Endodermal cell (in vitro differentiated cells): Measurements from ENCODE around the gene KATNIP. TPM values are rescaled to one million over a fixed set of nuclear protein-coding genes. Genes with fewer than 3 reads are reported as not detected.
A peak's percentile ranks its signal among the peaks of the same experiment; 100 is the strongest.

Experiments used
- DNase-seq: peaks from one replicate; pipeline ENCODE4 v3.0.0-alpha.2; 2017
- H3K27ac ChIP-seq: 2 replicates; pipeline ENCODE4 v1.5.1; 2013; ENCODE audit warnings: mild to moderate bottlenecking, low read depth, low read length, moderate library complexity
- H3K27me3 ChIP-seq: 2 replicates; pipeline ENCODE4 v1.6.1; 2013; ENCODE audit warnings: mild to moderate bottlenecking, low read length, moderate library complexity; ENCODE audit not compliant: insufficient read depth, control insufficient read depth, poor library complexity, severe bottlenecking
- H3K36me3 ChIP-seq: 2 replicates; pipeline ENCODE4 v1.7.0; 2013; ENCODE audit warnings: mild to moderate bottlenecking, low read length, moderate library complexity; ENCODE audit not compliant: control insufficient read depth, insufficient read depth
- H3K4me1 ChIP-seq: one replicate; pipeline ENCODE4 v1.7.0; 2013; ENCODE audit warnings: low read length; ENCODE audit not compliant: control insufficient read depth, insufficient read depth
- H3K4me3 ChIP-seq: 2 replicates; pipeline ENCODE4 v1.5.1; 2013; ENCODE audit warnings: mild to moderate bottlenecking, low read length, moderate library complexity
- H3K9ac ChIP-seq: 2 replicates; pipeline ENCODE4 v1.6.1; 2013; ENCODE audit warnings: mild to moderate bottlenecking, low read length, moderate library complexity; ENCODE audit not compliant: poor library complexity, severe bottlenecking; ENCODE audit errors: extremely low read depth
- H3K9me3 ChIP-seq: 2 replicates; pipeline ENCODE4 v1.6.1; 2013; ENCODE audit warnings: mild to moderate bottlenecking, low read length, moderate library complexity; ENCODE audit not compliant: control insufficient read depth
- H3K27ac Mint-ChIP-seq: 2 replicates; pipeline ENCODE4 v1.8.0; 2020; ENCODE audit warnings: mixed read lengths
- H3K27me3 Mint-ChIP-seq: 2 replicates; pipeline ENCODE4 v1.8.0; 2021; ENCODE audit warnings: mild to moderate bottlenecking, mixed read lengths; ENCODE audit not compliant: insufficient read depth
- H3K36me3 Mint-ChIP-seq: 2 replicates; pipeline ENCODE4 v1.8.0; 2020; ENCODE audit warnings: low read depth, mixed read lengths
- H3K4me1 Mint-ChIP-seq: 2 replicates; pipeline ENCODE4 v1.8.0; 2020; ENCODE audit warnings: mixed read lengths
- H3K4me3 Mint-ChIP-seq: 2 replicates; pipeline ENCODE4 v1.8.0; 2020; ENCODE audit warnings: mild to moderate bottlenecking, moderate library complexity, mixed read lengths
- H3K9me3 Mint-ChIP-seq: 2 replicates; pipeline ENCODE4 v1.8.0; 2020; ENCODE audit warnings: mild to moderate bottlenecking, mixed read lengths
- WGBS, 2 experiments: methylation state at CpG; one replicate each; pipeline versions ENCODE4 v1.1.5 to v1.1.7; 2013; ENCODE audit warnings: missing lambda C conversion rate in 2 of 2, mixed read lengths in 1 of 2; ENCODE audit not compliant: insufficient coverage in 1 of 2, insufficient read length in 1 of 2; 5-methylcytosine and 5-hydroxymethylcytosine counted together
- total RNA-seq, 2 donors: library from RNA; stranded (reverse); fragmentation: NEBNext Ultra II Directional in 1 of 2; extraction: Animal tissue kit (Norgen Biotek cat#: 25700) in 1 of 2; gene quantifications; 2 replicates in 1 of 2; 3 replicates in 1 of 2; pipeline ENCODE4 v1.2.1, GENCODE V29; 2021
- TF ChIP-seq, protein P1 (sequence below): fragments of 200-600 bp; sonication (generic); conservative IDR thresholded peaks from 2 replicates; pipeline ENCODE4 v1.5.0; 2021; ENCODE audit warnings: antibody characterized with exemption, mild to moderate bottlenecking

The KATNIP gene
- total RNA-seq, 2 donors from 2014 or later: 33.6 to 39.1 TPM

DNA sequence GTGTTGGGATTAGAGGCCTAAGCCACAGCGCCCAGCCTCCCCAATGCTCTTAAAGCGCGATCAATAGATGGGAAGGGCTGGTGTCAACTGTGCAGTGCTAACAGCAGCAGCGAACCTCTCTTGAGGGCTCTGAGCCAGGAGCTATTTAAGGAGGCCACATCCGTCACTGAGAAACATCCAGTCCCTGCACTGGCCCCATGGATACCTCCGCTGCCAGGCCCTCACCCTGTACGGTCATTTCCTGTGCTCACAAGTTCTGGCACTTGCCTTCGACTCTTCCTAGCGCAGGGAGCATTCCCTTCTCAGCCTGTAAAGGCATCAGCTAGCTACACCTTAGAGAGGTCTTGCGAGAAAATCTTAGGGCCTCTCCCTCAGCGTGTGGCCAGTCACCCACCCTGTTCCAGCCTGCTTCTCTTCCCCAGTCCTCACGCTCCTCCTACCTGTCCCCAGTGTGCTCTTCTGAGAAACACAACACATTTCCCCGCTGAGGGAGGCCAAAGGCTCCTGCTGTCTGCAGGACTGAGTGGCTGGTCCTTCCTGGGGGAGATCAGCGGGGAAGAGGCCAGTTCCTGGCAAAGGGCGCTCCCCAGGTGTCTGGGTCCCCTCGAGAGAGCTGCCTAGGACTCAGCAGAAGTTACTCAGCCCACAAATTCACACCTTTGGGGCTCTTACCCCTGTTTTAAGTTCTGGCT is 28.8 kb upstream of the KATNIP start:
- Mint-ChIP-seq H3K27ac (peak overlapping the region; percentile 14), H3K9me3 (no peaks in the 10 kb centered on the region), H3K4me3 (no peak overlapping the region), H3K27me3 (no peaks in the 10 kb centered on the region), H3K36me3 (peaks cover 62% of the 10 kb centered on the region), H3K4me1 (peaks cover 27% of the 10 kb centered on the region)
- DNase-seq: peak; percentile 53
- TF ChIP-seq, protein P1, sequence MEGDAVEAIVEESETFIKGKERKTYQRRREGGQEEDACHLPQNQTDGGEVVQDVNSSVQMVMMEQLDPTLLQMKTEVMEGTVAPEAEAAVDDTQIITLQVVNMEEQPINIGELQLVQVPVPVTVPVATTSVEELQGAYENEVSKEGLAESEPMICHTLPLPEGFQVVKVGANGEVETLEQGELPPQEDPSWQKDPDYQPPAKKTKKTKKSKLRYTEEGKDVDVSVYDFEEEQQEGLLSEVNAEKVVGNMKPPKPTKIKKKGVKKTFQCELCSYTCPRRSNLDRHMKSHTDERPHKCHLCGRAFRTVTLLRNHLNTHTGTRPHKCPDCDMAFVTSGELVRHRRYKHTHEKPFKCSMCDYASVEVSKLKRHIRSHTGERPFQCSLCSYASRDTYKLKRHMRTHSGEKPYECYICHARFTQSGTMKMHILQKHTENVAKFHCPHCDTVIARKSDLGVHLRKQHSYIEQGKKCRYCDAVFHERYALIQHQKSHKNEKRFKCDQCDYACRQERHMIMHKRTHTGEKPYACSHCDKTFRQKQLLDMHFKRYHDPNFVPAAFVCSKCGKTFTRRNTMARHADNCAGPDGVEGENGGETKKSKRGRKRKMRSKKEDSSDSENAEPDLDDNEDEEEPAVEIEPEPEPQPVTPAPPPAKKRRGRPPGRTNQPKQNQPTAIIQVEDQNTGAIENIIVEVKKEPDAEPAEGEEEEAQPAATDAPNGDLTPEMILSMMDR: no peak
- Histone ChIP-seq H3K9ac (no peak overlapping the region), H3K36me3 (peaks cover 85% of the 10 kb centered on the region), H3K27me3 (no peaks in the 10 kb centered on the region), H3K4me3 (no peak overlapping the region), H3K27ac (no peak overlapping the region), H3K4me1 (no peaks in the 10 kb centered on the region), H3K9me3 (no peaks in the 10 kb centered on the region)
- WGBS, 2 experiments: 90 to 94% methylated on average over 15 to 16 of the region's 16 CpGs

DNA sequence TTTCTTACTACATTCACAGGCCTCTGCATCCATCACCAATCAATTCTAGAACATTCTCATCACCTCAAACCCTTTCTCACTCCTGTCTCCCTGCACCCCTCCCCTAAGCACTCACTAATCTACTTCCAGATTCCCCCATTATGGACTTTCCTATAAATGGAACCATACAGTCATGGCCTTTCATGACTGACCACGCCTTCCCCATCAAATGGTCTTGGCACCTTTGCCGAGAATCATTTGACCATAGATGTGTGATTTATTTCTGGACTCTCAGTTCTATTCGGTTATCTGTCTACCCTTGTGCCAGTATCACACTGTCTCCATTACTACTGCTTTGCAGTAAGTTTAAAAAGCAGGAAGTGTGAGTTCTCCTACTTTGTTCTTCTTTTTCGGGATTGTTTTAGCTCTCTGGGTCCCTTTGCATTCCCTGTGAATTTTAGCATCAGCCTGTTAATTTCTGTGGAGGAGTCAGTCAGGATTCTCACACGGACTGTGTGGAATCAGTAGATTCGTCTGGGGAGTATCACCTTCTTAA is 27.7 kb upstream of the KATNIP start:
- Histone ChIP-seq H3K36me3 (peaks cover 89% of the 10 kb centered on the region), H3K9ac (no peak overlapping the region), H3K4me1 (no peaks in the 10 kb centered on the region), H3K27me3 (no peaks in the 10 kb centered on the region), H3K27ac (no peak overlapping the region), H3K4me3 (no peak overlapping the region), H3K9me3 (no peaks in the 10 kb centered on the region)
- TF ChIP-seq, protein P1: no peak
- 94 to 96% methylated on average over 4 to 5 of the region's 6 CpGs for WGBS, 2 experiments
- no peaks in the 10 kb centered on the region for H3K9me3 Mint-ChIP-seq
- H3K27ac Mint-ChIP-seq: no peak overlapping the region
- no peaks in the 10 kb centered on the region for H3K27me3 Mint-ChIP-seq
- peaks cover 72% of the 10 kb centered on the region for H3K36me3 Mint-ChIP-seq
- no peak for DNase-seq
- H3K4me1 Mint-ChIP-seq: peaks cover 27% of the 10 kb centered on the region
- no peak overlapping the region for H3K4me3 Mint-ChIP-seq

DNA sequence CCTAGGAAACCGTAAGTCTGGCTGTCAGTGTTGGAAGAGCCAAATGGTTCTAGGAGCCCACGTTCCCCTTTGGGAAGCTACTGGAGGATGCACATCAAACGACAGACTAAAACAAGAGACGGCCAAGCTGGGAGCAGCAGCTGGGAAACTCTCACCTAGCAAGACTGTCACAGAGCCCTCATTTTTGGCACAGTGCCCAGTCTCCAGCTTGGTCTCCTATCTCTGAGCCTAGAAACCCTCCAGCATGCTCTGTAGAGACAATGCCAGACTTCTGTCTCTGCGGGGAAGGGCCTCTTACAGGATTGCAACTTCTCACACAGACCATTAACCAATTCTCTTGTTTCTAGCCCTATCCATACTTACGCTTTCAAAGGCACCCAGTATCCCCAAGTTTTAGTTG is 23.8 kb upstream of the KATNIP start:
- H3K36me3 ChIP-seq: peaks cover 93% of the 10 kb centered on the region
- 95 to 100% methylated on average over 5 to 6 of the region's 6 CpGs for WGBS, 2 experiments

More for the DNA sequence above, 23.8 kb upstream of the KATNIP start:
- H3K9ac ChIP-seq: no peak overlapping the region
- H3K9me3 Mint-ChIP-seq: no peaks in the 10 kb centered on the region
- H3K36me3 Mint-ChIP-seq: peaks cover 82% of the 10 kb centered on the region
- no peak overlapping the region for H3K4me3 Mint-ChIP-seq
- H3K4me3 ChIP-seq: no peak overlapping the region
- no peaks in the 10 kb centered on the region for H3K27me3 Mint-ChIP-seq
- H3K4me1 ChIP-seq: no peaks in the 10 kb centered on the region
- DNase-seq: no peak
- TF ChIP-seq, protein P1: no peak
- no peaks in the 10 kb centered on the region for H3K9me3 ChIP-seq
- H3K27ac Mint-ChIP-seq: peak overlapping the region; percentile 17
- H3K4me1 Mint-ChIP-seq: peaks cover 32% of the 10 kb centered on the region
- H3K27ac ChIP-seq: no peak overlapping the region
- no peaks in the 10 kb centered on the region for H3K27me3 ChIP-seq
